Activated CD4-positive, alpha-beta memory T cell treated with anti-CD3 and anti-CD28 coated beads, Interleukin-2, amount 10 ng/mL, durations not matched to agents 7 days and 5 days (primary cell): ENCODE measurements around the gene PDE7B. TPM values are rescaled to one million over a fixed set of nuclear protein-coding genes. Genes with fewer than 3 reads are reported as not detected.

Source experiments
- CTCF ChIA-PET: fragments of 350-600 bp; sonication (Branson Sonifier 250); formaldehyde crosslinking; loops from one replicate; lab custom pipeline; 2021; ENCODE audit warnings: antibody characterized with exemption, inconsistent platforms; lab: Charles Lee
- POLR2A ChIA-PET: fragments of 350-600 bp; sonication (Branson Sonifier 250); formaldehyde crosslinking; loops from one replicate; lab custom pipeline; 2021; ENCODE audit warnings: antibody characterized with exemption; lab: Charles Lee
- DNase-seq: peaks from one replicate; pipeline ENCODE4 v3.0.0-alpha.2; 2020
- H3K27ac Mint-ChIP-seq: one replicate; pipeline ENCODE4 v1.8.0; 2021; ENCODE audit warnings: mild to moderate bottlenecking, mixed read lengths
- H3K27me3 Mint-ChIP-seq: one replicate; pipeline ENCODE4 v1.8.0; 2021; ENCODE audit warnings: mixed read lengths
- H3K36me3 Mint-ChIP-seq: one replicate; pipeline ENCODE4 v1.8.0; 2021; ENCODE audit warnings: low read depth, mixed read lengths
- H3K4me1 Mint-ChIP-seq: one replicate; pipeline ENCODE4 v1.8.0; 2021; ENCODE audit warnings: mixed read lengths
- H3K4me3 Mint-ChIP-seq: one replicate; pipeline ENCODE4 v1.8.0; 2021; ENCODE audit warnings: mild to moderate bottlenecking, mixed read lengths
- H3K9me3 Mint-ChIP-seq: one replicate; pipeline ENCODE4 v1.8.0; 2021; ENCODE audit warnings: mixed read lengths
- total RNA-seq, 2 experiments: library from RNA; stranded (reverse); gene quantifications; one replicate each; pipeline ENCODE4 v1.2.3, GENCODE V29; 2021

Gene PDE7B
- total RNA-seq, 2 experiments from 2014 or later, result 0.68 to 0.95 TPM

DNA sequence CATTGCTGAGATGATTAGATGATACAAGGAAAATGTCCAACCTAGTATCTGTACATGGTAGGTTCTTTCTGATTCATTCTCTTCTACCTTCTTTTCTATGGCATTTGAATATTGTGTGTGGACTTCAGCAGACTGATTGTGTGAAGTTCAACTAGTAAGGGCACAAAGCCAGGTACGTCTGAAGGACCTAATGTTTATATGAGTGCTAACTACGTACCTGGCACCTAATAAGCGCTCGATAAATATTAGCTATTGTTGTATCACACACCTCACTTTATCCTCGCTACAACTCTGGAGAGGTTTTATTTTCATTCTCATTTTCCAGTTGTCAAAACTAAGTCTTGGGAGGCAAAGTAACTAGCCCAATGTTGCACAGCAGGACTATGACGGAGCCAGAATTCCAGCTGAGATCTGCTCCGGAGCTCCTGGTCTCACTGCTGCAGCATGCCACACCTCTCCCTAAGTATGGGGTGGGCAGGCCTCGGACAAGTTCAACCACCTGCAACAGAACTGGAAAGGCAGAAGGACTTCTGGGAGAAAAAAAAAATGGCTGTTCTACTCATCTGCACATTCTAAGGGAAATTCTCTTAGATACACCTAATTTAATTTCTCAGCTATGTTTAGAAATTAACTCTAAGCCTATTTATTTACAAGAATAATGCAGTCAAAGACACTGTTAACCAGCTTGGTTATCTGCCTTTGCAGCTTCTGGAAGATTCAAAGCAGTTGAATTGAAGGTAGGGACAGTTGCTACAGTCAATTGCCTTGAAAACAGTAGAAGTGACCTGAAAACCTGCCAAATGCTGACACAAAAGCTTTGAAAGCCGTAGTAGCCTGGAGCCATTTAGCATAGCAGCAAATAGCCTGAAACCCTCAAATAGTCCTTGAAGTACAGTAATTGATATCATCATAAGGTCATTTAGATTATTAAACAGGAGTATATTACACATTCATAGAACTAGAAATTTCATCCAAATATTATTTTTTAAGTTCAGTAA, 165.0 kb downstream of the PDE7B start:
- H3K4me1 Mint-ChIP-seq, result no peaks in the 10 kb centered on the region
- CTCF ChIA-PET, result no interaction called here
- no peaks in the 10 kb centered on the region for H3K36me3 Mint-ChIP-seq
- no peak overlapping the region for H3K4me3 Mint-ChIP-seq
- H3K27ac Mint-ChIP-seq, result no peak overlapping the region
- POLR2A ChIA-PET, result no interaction called here
- no peaks in the 10 kb centered on the region for H3K9me3 Mint-ChIP-seq
- peaks cover 12% of the 10 kb centered on the region for H3K27me3 Mint-ChIP-seq
- DNase-seq, result no peak

DNA sequence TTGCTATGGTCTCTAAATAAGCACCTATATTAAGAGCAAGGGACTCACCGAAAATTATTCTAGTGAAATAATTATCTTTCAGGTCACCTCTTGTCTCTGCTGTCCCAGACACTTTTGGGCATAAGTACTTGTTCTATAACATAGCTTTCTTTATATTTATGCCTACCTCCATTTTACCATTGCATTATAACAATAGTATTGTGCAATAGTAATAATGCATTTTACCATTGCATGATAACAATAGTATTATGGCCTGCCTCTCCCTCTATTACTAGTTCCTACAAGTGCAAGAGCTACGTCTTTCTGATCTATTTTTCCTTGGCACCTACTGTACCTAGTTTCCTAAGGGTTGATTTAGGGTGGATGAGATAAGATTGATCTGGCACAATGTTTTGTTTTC, 169.2 kb downstream of the PDE7B start:
- no peaks in the 10 kb centered on the region for H3K4me1 Mint-ChIP-seq
- POLR2A ChIA-PET, result no interaction called here
- H3K36me3 Mint-ChIP-seq, result no peaks in the 10 kb centered on the region
- peaks cover 14% of the 10 kb centered on the region for H3K27me3 Mint-ChIP-seq
- H3K4me3 Mint-ChIP-seq, result no peak overlapping the region
- CTCF ChIA-PET, result no interaction called here
- DNase-seq, result no peak
- H3K27ac Mint-ChIP-seq, result no peak overlapping the region
- no peaks in the 10 kb centered on the region for H3K9me3 Mint-ChIP-seq

DNA sequence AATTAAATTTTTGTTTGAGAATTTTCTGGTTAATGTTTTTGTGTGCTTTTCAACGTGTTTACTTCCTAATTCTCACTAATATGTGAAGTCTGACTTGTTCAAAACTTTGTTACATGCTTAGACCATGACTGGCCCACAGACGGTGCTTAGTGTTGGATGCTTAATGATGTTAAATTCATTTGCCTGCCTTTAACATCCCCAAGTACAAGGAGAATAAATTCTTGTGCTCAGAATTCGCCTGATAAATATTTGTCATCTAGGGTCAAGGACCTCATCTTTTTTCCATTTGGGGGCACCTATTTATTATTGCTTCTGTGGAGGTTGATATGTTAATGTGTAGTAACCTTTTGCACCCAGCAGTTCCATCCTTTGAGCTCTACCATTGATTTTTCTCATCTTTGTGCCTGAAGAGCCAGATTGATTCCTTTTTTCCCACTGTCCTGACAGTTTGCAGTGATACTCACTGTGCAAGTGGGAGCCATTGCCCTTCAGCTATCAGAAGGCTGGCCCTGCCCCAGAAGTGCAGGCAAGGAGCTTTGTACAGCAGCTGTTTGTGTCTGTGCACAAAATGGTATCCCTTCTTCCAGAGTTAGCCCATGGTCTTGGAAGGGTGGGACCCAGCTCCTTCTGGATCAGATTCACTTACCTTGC, 170.8 kb downstream of the PDE7B start:
- H3K36me3 Mint-ChIP-seq, result no peaks in the 10 kb centered on the region
- DNase-seq, result no peak
- H3K4me1 Mint-ChIP-seq, result no peaks in the 10 kb centered on the region
- ChIA-PET POLR2A (no interaction called here), CTCF (interaction anchor here (0.9 kb wide), 1 partner anchor 26 kb away, joined by 3 read pairs; no protein-coding TSS in a partner anchor)
- no peak overlapping the region for H3K4me3 Mint-ChIP-seq
- peaks cover 18% of the 10 kb centered on the region for H3K27me3 Mint-ChIP-seq
- H3K9me3 Mint-ChIP-seq, result no peaks in the 10 kb centered on the region
- H3K27ac Mint-ChIP-seq, result no peak overlapping the region

DNA sequence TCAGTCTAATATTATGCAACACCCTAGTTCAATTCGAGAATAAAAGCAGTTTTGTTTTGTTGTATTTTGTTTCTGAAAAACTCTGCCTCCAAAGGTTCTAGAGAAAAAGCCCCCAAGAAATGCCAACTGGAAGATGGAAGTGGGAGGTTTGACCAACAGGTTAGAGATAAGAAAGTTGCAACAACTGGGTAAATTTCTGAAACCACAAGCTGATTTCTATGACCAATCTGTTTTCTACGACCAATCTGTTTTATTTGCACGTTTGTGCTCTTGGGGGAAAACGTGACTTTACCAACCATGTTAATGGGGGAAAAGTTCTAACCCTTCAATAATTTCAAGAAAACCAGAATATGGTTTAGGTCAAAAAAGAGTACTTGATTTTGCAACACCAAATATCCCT, 173.2 kb downstream of the PDE7B start:
- no peaks in the 10 kb centered on the region for H3K4me1 Mint-ChIP-seq
- no peaks in the 10 kb centered on the region for H3K36me3 Mint-ChIP-seq
- H3K9me3 Mint-ChIP-seq, result no peaks in the 10 kb centered on the region
- ChIA-PET POLR2A (no interaction called here), CTCF (no interaction called here)
- DNase-seq, result no peak
- no peak overlapping the region for H3K4me3 Mint-ChIP-seq
- H3K27ac Mint-ChIP-seq, result no peak overlapping the region
- H3K27me3 Mint-ChIP-seq, result peaks cover 17% of the 10 kb centered on the region

DNA sequence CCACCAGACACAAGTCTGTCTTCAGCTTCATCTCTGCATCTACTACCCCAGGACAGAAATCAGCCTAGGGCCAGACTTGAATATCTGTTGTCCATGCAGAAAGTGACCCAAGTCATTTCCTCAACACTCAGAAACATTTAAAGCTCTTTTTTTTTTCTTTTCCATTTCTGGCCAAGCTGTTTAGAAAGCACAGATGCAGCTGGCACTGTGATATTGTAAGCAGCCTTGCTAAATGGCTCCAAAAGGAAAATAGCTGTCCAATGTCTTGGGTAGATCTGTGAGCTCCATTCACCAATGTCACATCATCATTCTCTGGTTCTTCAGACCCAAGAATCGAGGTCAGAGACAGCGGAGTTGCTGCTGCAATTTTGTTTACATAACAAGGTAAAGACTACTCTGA, 174.2 kb downstream of the PDE7B start:
- H3K27me3 Mint-ChIP-seq, result peaks cover 17% of the 10 kb centered on the region
- H3K27ac Mint-ChIP-seq, result no peak overlapping the region
- no peak for DNase-seq
- no peaks in the 10 kb centered on the region for H3K4me1 Mint-ChIP-seq
- no peaks in the 10 kb centered on the region for H3K9me3 Mint-ChIP-seq
- no peak overlapping the region for H3K4me3 Mint-ChIP-seq
- H3K36me3 Mint-ChIP-seq, result no peaks in the 10 kb centered on the region
- CTCF ChIA-PET, result no interaction called here
- POLR2A ChIA-PET, result no interaction called here

DNA sequence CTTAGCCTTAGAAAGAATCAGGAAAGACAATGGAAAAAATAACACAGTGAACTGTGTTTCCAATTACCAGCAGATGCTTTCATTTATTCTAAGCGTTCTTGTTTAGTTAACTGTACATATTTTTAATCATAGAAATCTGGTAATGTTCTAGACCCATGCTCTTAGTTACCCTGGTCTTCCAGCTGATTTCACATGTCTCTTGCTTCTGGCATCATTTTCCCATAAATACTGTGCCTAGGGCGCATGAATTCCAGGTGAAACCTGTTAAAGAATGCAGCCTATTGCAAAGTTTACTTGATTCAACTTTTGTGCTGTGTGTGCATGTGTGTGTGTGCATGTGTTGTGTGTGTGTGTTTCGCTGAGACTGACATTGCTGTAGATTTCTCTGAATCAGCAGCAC, 178.6 kb downstream of the PDE7B start:
- Mint-ChIP-seq H3K4me1 (no peaks in the 10 kb centered on the region), H3K9me3 (no peaks in the 10 kb centered on the region), H3K36me3 (no peaks in the 10 kb centered on the region), H3K4me3 (no peak overlapping the region), H3K27ac (no peak overlapping the region), H3K27me3 (peaks cover 10% of the 10 kb centered on the region)
- POLR2A ChIA-PET, result no interaction called here
- CTCF ChIA-PET, result no interaction called here
- DNase-seq, result no peak

DNA sequence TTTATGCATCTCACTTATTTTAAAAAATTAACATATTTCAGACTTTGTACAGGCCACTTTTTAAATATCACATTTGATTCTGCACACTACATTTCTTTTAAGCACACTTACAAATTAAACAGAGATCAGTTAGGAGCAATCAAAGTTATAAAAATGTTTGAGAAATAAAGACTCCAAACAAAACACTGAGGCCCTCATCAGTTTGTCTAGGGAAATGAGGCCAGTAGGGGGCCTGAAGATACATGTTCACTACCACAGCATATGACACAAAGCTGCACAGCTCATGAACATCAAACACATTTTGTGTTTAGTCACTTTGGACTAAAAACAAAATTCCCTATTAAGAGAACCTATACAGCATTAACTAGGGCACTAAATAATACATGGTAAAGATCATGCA, 180.5 kb downstream of the PDE7B start:
- Mint-ChIP-seq H3K27ac (no peak overlapping the region), H3K36me3 (no peaks in the 10 kb centered on the region), H3K27me3 (peaks cover 6% of the 10 kb centered on the region), H3K4me3 (no peak overlapping the region), H3K9me3 (no peaks in the 10 kb centered on the region), H3K4me1 (no peaks in the 10 kb centered on the region)
- POLR2A ChIA-PET, result no interaction called here
- CTCF ChIA-PET, result interaction anchor here (1.0 to 1.3 kb wide), 3 partner anchors 13 to 285 kb away, joined by 3 to 5 read pairs (median 3); no protein-coding TSS in a partner anchor
- no peak for DNase-seq

DNA sequence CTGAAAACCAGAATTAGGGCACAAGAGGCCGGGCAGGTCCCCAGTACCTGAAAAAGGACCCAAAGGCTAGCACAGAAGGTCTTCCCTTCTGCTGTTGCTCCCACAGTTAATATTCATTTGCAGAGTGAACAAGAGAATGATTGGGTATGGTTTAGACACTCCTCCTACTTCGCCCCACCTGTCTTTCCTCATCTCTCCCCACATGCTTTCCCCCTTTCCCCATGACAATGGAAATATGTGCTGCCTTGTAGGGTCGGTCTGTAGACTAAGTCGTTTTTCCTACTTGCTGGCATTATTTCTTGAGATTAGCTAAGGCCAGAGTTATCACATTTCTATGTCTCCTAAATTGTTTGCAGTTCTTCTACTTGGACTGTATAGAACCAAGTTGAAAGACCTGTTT, 181.9 kb downstream of the PDE7B start:
- H3K9me3 Mint-ChIP-seq, result no peaks in the 10 kb centered on the region
- H3K4me3 Mint-ChIP-seq, result no peak overlapping the region
- H3K4me1 Mint-ChIP-seq, result no peaks in the 10 kb centered on the region
- no peak overlapping the region for H3K27ac Mint-ChIP-seq
- H3K27me3 Mint-ChIP-seq, result peaks cover 9% of the 10 kb centered on the region
- CTCF ChIA-PET, result no interaction called here
- POLR2A ChIA-PET, result no interaction called here
- no peaks in the 10 kb centered on the region for H3K36me3 Mint-ChIP-seq
- DNase-seq, result no peak

DNA sequence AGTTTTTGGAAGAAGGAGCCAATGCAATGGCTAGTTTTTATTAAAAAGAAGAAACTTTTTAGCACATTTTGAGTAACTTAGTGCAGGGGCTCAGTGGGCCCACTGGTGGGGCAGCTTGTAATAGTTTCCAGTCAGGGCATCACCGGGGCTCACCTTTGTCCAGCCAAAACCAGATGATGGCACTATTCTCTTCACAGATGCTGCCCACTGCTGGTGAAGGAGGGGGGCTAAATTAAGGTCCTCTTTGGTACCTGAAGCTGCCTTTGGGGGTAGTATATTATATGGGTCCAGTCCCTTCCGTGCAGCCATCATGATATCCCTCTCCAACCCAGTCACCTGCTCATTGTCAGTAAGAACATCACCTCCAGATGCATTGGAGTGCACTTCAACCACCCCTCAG, 182.9 kb downstream of the PDE7B start:
- Mint-ChIP-seq H3K9me3 (no peaks in the 10 kb centered on the region), H3K4me3 (no peak overlapping the region), H3K27me3 (peaks cover 7% of the 10 kb centered on the region), H3K36me3 (no peaks in the 10 kb centered on the region), H3K27ac (no peak overlapping the region), H3K4me1 (no peaks in the 10 kb centered on the region)
- no peak for DNase-seq
- ChIA-PET POLR2A (no interaction called here), CTCF (no interaction called here)

DNA sequence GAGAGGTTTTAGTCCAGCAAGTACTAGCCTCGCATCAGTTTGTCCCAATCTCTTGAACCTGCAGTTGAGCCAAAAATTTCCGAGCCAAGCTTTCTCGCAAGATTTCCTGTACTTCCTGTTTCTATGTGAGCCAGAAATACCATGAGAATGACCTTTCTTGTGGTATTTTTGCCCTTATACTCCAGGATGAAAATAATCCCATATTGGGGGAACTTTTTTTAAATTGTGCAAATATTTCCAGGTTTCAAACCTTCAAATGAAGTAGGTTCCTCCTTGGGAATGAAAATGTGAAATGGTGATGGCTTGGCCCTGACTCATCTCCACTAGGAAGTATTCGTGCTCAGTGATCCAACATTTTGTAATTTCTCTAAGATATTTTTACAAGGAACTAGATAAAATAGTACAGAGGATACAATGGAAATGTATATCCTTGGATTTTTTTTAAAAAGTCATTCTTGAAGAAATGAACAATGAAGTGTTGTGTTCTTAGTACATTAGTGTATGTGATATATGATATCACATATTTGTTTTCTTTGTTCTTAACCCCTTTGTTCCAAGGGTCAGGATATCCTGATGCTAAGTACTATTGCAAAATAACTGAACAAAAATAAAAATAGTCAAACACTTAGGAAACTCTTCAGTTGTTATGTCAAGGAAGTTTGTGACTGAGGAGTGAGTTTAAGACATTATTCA, 184.0 kb downstream of the PDE7B start:
- Mint-ChIP-seq H3K27me3 (peaks cover 12% of the 10 kb centered on the region), H3K36me3 (no peaks in the 10 kb centered on the region), H3K4me1 (no peaks in the 10 kb centered on the region), H3K9me3 (no peaks in the 10 kb centered on the region), H3K27ac (no peak overlapping the region), H3K4me3 (no peak overlapping the region)
- ChIA-PET POLR2A (no interaction called here), CTCF (no interaction called here)
- no peak for DNase-seq

DNA sequence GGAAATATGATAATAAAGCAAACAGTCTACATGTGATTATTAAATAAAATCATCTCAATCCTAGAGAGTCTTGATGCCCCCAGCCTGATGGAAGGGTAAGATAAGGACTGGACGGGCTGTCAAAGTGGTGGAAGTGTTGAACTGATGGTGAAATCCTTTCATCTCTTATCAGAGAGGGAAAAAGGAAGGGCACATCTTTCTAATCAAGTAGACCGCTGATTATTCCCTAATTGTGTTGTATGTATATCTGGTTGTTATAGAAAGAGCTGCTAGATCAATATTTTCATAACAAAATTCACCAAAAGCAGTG, 184.5 kb downstream of the PDE7B start:
- H3K9me3 Mint-ChIP-seq, result no peaks in the 10 kb centered on the region
- H3K4me3 Mint-ChIP-seq, result no peak overlapping the region
- no peak for DNase-seq
- H3K4me1 Mint-ChIP-seq, result no peaks in the 10 kb centered on the region
- peaks cover 12% of the 10 kb centered on the region for H3K27me3 Mint-ChIP-seq
- no peaks in the 10 kb centered on the region for H3K36me3 Mint-ChIP-seq
- ChIA-PET POLR2A (no interaction called here), CTCF (no interaction called here)
- H3K27ac Mint-ChIP-seq, result no peak overlapping the region

DNA sequence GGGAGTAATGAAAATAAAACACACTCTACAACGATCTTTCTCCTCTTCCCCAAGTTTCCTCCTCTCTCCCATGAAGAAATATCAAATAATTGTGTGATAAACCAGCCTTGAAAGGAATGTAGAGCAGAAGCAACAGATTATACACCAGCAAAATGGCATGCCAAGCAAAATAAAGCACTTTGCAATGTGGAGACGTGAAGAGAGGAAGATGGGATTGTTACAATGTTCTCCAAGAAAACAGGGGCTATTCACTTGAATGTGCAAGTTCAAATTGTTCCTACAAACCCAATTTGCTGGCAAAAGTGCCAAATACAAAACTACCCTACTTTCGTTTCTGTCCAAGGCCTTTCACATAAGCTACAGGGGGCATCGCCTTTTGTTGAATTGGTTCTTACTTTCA, 185.1 kb downstream of the PDE7B start:
- ChIA-PET POLR2A (no interaction called here), CTCF (no interaction called here)
- no peaks in the 10 kb centered on the region for H3K9me3 Mint-ChIP-seq
- no peaks in the 10 kb centered on the region for H3K4me1 Mint-ChIP-seq
- peaks cover 17% of the 10 kb centered on the region for H3K27me3 Mint-ChIP-seq
- H3K4me3 Mint-ChIP-seq, result no peak overlapping the region
- no peak overlapping the region for H3K27ac Mint-ChIP-seq
- no peak for DNase-seq
- no peaks in the 10 kb centered on the region for H3K36me3 Mint-ChIP-seq

DNA sequence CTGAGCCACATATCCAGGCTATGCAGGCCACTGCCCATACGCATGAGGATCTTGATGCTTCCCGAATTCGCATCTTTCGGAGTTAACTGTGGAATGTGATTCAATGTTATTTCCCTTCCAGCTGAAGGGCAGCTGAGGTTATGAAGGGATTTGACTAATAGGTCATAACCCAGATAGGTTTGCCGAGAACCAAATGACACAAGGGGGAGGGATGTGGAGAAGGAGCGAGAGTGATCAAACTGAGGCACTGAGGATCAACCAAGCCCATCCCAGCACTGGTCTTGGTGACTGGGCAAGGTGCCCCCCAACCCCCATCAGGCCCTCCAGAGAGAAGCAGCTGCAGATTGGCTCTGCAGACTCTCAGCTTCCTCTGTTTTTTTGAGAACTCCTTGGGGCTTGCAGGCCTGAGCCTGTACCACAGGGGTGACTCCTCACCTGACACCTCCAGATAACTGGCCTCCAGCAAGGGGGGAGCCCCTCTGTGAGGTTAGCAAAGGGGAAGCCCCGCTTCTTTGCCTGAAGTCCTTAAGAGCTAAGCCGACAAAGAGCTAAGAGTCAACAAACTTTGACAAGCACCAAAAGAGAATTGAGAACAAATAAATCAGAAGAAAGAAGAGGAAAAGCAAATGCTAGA, 185.9 kb downstream of the PDE7B start:
- Mint-ChIP-seq H3K27ac (no peak overlapping the region), H3K9me3 (no peaks in the 10 kb centered on the region), H3K4me3 (no peak overlapping the region), H3K27me3 (peaks cover 17% of the 10 kb centered on the region), H3K36me3 (no peaks in the 10 kb centered on the region), H3K4me1 (no peaks in the 10 kb centered on the region)
- POLR2A ChIA-PET, result no interaction called here
- no peak for DNase-seq
- CTCF ChIA-PET, result no interaction called here
